GM19035 (cell line): ENCODE measurements around the gene ZHX3.

Source experiments
- ATAC-seq: cut with Tn5 transposase; IDR thresholded peaks from one replicate; pipeline ENCODE4 v1.9.1; 2021; ENCODE audit not compliant: unreplicated experiment

ZHX3 gene

DNA sequence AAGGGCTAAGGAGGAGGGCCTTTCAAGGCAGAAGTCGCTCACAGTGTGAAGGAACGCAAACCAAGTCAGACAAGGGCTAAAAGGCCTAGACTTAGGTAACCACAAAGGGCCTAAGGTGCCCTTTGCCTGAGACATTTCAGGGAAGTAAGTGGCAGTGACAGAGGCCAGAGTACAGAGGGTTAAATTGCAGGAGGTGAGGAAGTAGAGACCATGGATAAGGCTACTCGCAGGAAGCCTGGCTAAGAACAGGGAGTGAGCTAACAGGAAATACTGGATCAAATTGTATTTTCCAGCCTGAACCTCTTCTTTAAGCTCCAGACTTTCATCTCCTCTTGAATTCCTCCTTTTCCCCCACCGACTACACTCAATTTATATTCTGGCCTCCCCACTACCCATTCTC is 16.6 kb downstream of the ZHX3 start:
- ATAC-seq, result no peak

DNA sequence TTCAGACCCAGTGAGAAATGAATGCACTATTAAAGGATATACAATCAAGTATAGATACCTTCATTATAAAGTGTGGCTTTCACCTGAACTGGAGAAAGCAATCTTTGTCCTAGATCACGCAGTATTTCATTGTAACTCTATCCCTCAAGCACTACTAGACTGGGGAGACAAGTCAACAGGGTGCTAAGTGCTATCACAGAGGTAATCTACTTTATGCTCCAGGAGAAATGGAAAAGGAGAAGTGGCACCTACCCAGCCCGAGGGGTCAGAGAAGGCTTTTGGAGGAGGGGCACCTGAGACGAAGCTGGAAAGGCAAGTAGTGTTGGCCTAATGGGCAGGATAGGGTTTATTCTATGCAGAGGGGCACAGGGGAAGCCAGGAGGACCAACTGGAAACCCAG is 17.1 kb downstream of the ZHX3 start:
- ATAC-seq, result no peak

DNA sequence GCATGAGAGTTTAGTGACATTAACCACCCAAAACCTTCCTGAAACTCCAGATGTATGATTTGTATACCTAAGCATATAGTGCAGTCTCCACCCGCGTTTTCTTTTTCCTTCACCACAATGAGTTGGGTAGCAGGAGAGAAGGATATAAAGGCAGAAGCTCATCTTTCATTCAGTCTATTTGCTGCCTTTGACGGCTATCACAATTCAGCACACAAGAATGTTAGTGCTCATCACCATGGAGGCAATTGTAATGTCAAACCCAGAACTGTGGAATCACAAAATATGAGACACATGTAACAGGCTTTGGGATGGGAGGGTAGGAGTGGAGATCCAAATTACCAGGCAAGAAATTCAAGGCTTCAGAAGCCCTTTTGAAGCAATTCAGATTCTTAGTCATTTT is 17.6 kb downstream of the ZHX3 start:
- ATAC-seq, result no peak

DNA sequence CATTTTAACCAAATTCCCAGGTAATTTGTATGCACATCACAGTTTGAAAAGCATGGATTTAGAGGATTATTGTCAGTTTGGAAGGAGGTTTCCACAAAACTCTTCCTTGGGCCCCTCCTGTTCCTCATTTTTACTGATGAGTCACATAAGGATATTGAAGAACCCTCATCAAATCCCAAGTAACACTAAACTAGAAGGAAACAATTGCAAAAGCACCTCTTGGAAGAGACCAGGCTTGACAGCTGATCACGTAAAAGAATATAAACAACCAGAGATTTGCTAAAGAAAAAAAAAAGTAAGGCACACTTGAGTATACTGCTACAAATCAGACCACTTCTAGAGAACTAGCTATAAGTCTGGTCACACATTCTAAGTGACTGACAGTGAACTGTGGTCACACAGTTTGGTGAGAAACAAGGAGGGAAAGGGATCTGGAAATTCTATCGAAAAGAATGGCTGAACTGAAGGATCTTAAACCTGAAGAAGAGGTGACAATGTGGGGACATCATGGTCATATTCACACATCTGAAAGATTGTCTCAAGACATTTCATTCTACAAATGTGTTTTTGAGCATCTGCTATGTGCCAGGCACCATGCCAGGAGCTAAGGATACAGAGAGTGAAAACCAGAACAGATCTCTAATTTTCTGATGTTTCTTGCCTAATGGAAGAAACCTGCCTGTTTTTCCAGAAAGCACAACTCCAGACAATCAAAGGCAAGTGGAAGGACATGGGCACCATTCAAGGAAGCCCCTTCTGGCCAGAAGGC is 24.1 kb downstream of the ZHX3 start:
- ATAC-seq, result no peak

DNA sequence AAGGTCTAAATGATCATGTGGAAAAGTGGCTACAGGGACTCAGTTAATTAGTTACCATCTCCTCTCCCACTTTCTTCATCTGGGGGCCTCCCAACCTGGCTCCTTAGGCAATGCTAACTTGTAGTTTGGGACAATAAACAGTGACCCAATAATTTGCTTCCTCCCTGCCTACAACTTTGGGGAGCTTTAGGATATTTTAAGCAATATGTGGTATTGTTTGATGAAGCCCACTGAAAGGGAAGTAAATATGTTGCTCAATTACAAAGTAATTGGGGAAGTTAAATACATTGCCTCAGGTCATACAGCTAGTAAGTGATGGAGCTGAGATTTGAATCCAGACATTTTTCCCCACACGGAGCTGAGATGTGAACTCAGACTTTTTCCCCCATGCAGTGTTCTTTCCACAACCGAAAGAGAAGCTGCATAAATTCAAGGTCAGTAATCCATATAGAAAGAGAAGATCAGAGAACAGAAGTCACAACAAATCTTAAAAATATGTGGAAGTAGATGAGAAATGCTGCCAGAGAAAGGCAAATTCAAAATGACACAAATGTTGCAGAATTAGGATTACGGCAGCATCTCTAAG is 26.6 kb downstream of the ZHX3 start:
- no peak for ATAC-seq

DNA sequence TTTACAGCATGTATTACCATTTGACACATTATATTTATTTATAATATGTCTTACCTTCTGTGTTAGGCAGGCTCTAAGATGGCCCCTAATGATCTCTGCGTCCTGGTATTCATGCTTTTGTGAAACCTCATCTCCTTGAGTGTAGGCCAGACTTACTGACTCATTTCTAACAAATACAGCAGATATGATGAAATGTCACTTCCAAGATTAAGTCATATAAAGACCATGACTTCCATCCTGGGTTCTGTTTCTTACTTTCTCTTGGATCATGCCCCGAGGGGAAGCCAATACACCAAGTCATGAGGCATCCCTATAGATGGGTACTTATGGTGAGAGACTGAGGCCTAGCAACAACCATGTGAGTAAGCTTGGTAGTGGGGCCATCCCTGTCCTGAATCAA is 30.2 kb downstream of the ZHX3 start:
- ATAC-seq, result no peak

DNA sequence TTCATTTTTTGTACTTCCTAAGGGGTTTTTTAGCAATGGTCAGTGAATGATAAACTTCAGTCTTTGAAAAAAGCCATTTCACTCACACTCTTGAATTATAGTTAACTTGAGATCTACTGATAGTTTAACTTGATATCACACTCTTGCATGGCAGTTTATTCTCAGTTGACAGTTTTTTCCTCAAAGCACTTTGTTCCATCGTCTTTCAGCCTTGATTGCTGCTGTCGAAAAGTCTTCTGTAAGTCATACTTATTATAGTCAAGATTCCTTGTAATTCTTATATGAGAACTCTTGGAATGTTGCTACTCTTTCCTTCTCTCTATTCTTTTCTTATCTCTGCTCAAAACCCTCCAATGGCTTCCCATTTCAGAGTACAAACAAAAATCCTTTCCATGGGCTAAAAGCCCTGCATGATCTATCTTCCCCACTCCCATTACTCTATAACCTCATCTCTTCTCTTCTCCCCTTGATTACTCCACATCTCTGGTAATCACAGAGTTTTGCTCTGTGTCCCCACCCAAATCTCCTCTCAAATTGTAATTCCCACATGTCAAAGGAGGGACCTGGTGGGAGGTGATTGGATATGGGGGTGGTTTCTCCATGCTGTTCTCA is 31.2 kb downstream of the ZHX3 start:
- no peak for ATAC-seq

DNA sequence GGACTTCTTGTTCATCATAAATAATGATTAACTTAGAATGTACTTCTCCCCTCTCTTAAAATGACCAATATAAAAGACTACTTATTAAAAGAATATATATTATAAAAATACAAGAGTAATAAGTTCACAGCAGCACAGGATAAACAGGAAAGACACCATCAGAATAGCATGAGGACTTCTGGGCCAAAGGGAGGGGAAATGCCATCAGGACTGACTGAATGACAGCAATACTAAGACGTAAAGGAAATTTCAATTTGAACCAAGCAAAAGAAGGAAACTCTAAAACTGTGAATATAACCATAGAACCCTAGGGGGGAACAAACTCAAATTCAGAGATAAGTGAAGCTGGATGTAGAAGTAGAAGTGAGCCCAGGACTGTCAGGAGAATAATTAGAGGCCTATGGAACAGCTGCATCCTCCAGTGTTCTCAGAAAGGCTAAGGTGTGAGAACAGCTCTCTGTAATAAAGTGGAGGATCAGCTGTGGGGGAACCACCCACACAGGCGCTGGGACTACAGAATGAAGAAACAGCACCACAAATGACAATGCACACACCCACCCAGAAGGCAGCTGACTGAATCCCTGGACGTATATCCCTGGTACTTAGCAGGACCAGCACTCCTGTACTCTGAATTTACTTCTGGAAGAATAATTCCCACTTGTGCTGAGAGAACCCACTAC is 37.8 kb downstream of the ZHX3 start:
- ATAC-seq, result no peak

DNA sequence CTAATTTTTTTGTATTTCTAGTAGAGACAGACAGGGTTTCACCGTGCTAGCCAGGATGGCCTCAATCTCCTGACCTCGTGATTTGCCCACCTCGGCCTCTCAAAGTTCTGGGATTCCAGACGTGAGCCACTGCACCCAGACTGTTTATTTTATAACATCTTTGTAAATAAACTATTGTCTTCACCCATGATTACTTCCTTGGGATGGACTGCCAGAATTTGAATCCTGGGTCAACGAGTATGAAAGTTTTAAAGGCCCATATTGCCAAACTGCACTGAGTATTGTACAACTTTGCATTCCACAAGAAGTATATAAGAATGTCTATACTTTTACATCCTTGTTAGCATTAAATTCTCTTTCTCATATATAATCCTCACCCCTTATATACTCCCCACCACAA is 38.6 kb downstream of the ZHX3 start:
- no peak for ATAC-seq

DNA sequence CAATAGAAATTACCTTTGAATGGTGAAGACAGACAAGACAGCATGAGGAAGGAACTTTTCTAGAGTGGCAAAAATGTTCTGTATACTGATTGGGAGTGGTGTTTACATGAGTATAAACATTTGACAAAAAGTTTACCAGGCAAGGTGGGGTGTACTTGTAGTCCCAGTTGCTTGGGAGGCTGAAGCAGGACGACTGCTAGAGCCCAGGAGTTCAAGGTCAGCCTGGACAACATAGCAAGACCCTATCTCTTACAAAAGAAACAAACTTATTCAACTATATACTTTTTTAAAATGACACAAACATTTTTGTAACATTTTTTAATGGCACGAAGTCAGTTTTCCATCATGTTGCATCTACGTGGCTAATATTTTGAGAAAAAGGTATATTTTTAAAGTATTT is 40.5 kb downstream of the ZHX3 start:
- no peak for ATAC-seq

DNA sequence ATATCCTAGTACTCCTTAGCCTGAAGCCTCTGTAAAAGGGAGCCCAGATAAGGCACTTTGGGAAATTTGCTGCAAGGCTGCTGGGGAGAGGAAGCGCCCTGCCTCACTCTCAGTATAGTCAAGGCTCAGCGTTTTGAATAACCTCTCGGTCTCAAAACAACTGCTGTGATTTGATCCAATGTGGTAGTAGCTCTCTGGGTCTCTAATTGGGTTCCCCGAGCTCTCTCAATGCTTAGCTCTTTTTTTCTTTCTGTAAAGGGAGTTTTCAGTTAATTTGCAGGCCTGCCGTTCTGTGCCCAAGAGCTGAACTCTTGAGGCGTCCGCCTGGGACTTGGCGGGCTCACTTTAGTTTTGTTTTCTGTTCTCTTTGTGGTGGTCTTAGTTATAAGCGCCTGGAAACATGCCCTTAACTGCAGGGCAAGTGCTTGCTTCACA is 41.2 kb downstream of the ZHX3 start:
- ATAC-seq, result no peak

DNA sequence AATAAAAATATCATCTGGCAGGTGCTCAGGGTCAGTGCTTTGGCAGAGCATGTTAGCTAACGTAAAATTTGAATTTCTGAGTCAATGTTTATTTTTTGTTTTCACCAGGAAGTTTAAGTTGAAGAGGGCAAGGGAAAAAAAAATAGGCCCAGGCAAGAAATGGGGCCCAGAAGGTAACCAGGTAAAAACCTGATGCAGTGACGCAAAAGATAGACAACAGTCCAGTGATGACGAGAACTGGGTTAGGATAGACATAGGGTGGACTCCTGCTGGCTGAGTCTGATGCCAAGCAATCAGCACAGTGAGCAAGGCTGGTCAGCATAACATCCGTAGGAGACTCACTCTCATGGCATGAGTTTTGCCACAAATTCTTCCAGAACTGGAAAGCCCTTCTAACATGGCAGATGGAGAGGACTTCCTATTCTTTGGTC is 42.2 kb downstream of the ZHX3 start:
- no peak for ATAC-seq

DNA sequence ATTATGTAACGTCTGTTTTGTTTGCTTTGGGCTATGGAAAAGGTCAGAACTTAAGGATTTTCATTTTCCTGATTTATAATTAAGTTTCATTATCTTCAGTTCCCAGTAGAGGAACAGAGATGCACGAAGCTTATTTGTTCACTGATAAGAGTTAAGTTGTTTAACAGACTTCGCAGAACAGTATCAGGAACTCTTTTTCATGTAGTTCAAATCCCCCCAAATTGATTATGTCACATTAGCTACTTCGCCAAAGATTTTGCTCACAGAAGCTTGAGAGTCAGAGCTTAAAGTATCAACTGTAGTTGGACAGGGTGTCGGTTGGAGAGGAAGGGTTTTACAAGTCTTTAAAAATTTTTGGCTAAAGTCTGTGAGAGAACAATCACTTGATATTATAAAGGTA is 43.4 kb downstream of the ZHX3 start:
- no peak for ATAC-seq

DNA sequence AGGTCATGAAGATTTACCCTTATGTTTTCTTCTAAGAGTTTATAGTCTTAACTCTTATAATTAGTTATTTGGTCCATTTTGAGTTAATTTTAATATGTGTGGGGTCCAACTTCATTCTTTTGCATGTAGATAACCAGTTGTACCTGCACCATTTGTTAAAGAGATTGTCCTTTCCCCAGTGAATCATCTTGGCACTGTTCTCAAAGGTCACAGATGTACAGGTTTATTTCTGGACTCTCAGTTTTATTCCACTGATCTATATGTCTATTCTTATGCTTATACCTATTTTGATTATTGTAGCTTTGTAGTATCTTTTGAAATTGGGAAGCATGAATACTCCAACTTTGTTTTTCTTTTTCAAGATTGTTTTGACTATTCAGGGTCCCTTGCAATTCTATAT is 44.1 kb downstream of the ZHX3 start:
- no peak for ATAC-seq

DNA sequence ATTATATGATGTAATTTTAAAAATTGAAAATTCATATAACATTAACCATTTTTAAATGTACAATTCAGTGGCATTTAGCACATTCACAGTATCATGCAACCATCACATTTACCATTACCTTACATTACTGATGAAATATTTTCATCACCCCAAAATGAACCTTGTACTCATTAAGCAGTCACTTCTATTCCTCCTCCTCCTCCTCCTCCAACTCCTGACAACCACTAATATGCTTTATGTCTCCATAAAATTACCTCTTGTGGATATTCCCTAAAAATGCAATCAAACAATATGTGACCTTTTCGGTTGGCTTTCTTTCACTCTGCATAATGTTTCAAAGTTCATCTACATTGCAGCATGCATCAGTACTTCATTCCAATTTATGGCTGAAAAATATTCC is 45.2 kb downstream of the ZHX3 start:
- no peak for ATAC-seq

DNA sequence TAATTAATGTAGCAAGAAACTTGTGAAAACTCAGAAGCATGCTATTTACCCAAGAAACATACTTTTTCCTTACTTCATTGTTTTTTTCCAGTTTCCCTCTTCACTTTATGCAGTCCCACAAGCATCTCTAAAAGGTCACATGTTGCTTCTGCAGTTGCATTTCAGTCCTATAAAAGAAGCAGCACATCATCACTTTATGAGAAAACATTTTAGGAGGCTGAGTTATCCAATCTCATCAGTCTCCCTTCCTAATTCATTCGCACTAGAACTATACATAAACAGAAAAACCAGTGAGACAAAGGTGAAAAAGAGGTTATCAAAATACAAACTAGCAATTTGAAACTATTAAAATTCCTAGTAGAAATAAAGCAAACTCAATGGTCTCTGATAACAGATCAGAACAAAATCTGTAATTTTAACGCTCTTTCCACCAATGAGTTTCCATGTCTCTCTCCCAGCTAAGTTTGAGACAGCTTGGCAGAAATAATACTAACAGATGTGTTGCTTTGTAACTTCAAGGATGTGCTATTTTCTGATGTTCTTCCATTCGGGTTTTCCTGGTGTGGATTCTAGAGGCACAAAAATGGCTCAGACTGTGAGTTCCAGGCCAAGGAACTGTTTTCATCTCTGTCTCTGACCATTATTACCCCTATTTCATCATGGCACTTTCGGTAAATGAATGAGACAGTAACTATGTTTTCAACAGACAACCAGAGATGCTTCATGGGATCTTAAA is 48.4 kb downstream of the ZHX3 start:
- ATAC-seq, result no peak

DNA sequence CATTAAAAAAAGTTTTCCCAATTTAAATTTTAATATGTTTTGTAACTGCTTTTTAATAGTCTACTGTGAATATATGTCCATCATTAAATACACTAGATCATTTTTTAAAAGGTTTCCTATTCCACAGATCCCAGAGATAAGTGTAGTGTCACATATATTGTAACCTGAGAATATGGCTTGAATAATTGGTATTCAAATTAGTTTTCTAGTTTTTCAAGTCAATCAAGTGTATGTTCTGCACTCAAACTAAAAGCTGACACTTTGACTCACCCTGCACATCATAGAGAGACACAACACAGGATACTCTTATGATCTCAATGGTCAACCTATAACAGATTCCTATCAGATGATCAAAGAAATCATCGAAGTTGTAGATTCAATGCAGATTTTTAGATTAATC is 49.1 kb downstream of the ZHX3 start:
- ATAC-seq, result no peak

DNA sequence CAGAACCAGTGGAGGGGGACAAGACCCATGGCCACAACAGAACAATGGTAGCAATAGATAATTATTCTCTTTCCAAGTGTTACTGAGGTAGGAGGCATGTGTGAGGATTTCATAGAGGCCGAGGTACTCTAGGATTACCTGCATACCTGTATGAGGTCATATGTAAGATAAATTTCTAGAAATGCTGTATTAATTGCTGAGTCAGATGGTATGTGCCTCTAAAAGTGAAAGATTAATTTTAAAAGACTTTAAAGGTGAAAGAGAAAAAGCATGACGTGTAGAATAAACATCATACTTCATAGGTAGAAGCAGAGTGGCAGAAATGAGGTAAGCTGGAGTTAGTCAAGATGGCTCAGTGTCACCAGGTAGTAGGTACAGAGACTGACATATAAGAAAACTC is 51.6 kb downstream of the ZHX3 start:
- ATAC-seq, result no peak

DNA sequence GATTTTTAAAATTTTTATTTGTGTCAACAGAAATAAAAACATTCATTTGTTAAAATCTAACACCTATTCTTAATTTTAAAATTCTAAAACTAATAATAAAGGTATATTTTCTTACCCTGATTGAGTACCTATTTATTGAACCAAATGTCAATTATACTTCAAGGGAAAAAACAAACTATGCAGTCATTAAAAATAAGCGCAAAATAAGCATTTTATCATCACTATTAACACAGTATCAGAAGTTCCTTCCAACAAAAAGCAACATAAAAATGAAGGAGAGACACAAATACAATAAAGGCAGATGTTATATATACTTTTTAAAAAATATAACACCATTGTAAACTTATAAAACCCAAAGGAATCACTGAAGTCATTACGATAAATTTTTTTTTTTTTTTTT is 52.7 kb downstream of the ZHX3 start:
- no peak for ATAC-seq

DNA sequence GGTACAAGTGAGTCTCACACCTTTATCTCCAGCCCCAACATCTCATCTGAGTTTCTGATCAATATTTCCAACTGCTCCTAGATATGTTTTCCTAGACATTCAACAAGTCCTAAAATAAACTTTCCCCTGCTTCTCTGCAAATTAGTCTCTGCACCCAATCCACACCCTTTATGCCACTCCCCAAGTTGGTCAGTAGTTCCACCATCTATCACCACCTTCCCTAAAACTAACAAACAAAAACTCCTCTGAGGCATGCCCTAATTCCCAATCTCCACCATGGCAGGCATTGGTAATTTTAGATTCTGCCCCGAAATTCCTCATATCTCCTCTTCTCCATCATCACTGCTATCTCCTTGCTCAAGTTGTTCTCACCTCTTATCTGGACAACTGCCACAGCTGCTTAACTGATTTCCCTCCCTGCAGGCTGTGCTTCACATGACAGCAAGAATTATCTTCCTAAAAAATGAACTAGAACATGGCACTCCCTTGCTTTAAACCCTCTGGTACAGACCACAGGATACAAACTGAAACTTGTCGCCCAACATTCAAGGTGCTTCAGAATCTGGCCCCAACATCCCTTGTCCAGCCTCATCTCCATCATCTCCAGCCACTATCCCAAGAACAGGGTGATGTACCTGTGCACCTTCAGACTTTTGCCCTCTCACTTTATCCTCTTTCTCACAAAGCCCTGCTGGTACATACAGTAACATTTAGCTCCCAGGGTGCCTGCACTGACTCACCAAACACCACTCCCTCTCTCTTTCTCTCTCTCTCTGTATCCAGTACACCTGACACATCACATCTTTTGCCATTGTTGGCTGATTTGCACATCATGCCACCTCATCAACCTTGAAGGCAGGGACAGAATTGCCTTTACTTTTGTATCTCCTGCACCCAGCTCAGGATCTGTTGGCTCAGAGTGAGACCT is 55.5 kb downstream of the ZHX3 start:
- ATAC-seq, result no peak
